ENCODE data around the gene B4GALT6. TPM values are rescaled to one million over a fixed set of nuclear protein-coding genes. Genes with fewer than 3 reads are reported as not detected.

Gene B4GALT6
- total and polyA plus RNA-seq, 2 of the 8 experiments (the other 6 are each of a cell fraction or from before 2014, with no cell fraction given), result 6.3 to 41.5 TPM

- no peak for TF ChIP-seq CTBP2 (IDR thresholded peaks at IDR 0.05; ENCODE audit: borderline replicate concordance, insufficient read depth, insufficient read length, low read length)
- no peak for TF ChIP-seq MAFK (IDR thresholded peaks at IDR 0.05; ENCODE audit: low read depth, low read length)
These were observed 20.3 kb downstream of the B4GALT6 start (continued) for GRCh38 chr18:31664101-31664500.

Measured in H1 (cell line).